WERI-Rb-1 (cell line): Measurements from ENCODE around the gene ILF3.

Experiments used
- DNase-seq: peaks from one replicate; pipeline ENCODE4 v3.0.0-alpha.2; 2020
- H3K27ac ChIP-seq: fragments of 250-450 bp; sonication (Bioruptor Pico); 2 replicates; pipeline ENCODE4 v1.5.1; 2020; ENCODE audit warnings: mild to moderate bottlenecking, moderate library complexity
- H3K27me3 ChIP-seq: fragments of 250-450 bp; sonication (Bioruptor Pico); 2 replicates; pipeline ENCODE4 v1.5.1; 2021; ENCODE audit warnings: mild to moderate bottlenecking, low read depth, moderate library complexity; ENCODE audit not compliant: insufficient read depth, severe bottlenecking
- H3K36me3 ChIP-seq: fragments of 250-450 bp; sonication (Bioruptor Pico); 2 replicates; pipeline ENCODE4 v1.5.1; 2020; ENCODE audit warnings: mild to moderate bottlenecking, moderate library complexity
- H3K4me3 ChIP-seq: 2 replicates; pipeline ENCODE4 v1.5.1; 2011; ENCODE audit warnings: low read depth, mild to moderate bottlenecking, control low read depth, low read length
- H3K9me3 ChIP-seq: fragments of 250-450 bp; sonication (Bioruptor Pico); 2 replicates; pipeline ENCODE4 v1.5.1; 2021; ENCODE audit warnings: mild to moderate bottlenecking, moderate library complexity; ENCODE audit not compliant: severe bottlenecking
- CTCF ChIP-seq: IDR thresholded peaks from 2 replicates; pipeline ENCODE4 v1.5.1; 2011; ENCODE audit warnings: low read depth, mild to moderate bottlenecking, control low read depth, inconsistent platforms, low read length

The ILF3 gene

DNA sequence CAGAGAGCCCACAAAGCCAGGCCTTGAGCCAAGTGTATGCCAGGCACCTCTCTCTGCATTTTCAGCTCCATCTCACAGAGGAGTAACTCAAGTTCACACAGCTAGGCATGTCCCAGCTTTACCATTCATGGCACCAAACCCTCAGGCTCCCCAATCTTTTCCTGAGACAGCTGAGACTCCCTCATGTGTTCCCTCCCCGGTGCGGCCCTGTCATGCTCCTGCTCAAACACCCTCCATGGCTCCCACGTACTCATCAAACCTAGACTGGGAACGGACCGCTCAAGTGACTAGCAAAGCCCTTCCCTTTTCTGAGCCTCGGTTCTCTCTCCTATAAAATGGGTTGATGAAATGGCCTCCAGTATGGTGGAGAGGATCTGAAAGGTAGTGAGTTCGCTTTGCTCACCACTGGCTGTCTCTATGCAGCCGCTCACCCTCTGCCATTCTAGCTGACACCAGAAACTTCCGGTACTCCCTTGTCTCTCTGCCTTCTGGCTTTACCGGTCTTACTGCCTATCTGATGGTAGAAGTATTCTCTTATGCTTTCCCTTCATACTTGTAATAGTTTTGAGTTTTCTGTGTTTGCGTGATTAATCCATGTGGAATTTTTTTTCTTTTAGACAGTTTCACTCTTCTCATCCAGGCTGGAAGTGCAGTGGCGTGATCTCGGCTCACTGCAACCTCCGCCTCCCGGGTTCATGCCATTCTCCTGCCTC, 36.6 kb upstream of the ILF3 start:
- Histone ChIP-seq H3K4me3 (no peak overlapping the region), H3K36me3 (no peaks in the 10 kb centered on the region), H3K27me3 (no peaks in the 10 kb centered on the region), H3K27ac (no peak overlapping the region), H3K9me3 (no peaks in the 10 kb centered on the region)
- no peak for TF ChIP-seq CTCF
- DNase-seq: no peak

GRCh38 chr19:10618846-10619245, 35.3 kb upstream of the ILF3 start:
- Histone ChIP-seq H3K27ac (no peak overlapping the region), H3K36me3 (no peaks in the 10 kb centered on the region), H3K9me3 (no peaks in the 10 kb centered on the region), H3K4me3 (no peak overlapping the region), H3K27me3 (no peaks in the 10 kb centered on the region)
- no peak for DNase-seq
- no peak for TF ChIP-seq CTCF

- no peak for DNase-seq
- H3K4me3 ChIP-seq: no peak overlapping the region
- H3K9me3 ChIP-seq: no peaks in the 10 kb centered on the region
- H3K27me3 ChIP-seq: no peaks in the 10 kb centered on the region
- TF ChIP-seq CTCF: no peak
- no peak overlapping the region for H3K27ac ChIP-seq
- no peaks in the 10 kb centered on the region for H3K36me3 ChIP-seq
Observed at GRCh38 chr19:10620786-10621185, 33.4 kb upstream of the ILF3 start.

DNA sequence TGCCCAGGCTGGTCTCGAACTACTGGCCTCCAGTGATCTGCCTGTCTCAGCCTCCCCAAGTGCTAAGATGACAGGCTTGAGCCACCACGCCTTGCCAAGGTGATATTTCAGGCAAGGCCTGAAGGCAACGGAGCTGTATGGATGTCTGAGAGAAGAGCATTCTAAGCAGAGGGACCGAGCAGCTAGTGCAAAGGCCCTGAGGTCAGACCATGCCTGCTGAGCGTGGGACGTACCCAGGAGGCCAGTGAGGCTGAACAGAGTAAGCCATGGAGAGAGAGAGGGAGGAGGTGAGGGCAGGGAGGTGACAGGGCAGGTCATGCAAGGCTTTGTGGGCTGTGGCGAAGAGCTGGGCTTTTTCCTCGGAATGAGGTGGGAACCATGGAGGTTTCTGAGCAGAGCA, 32.2 kb upstream of the ILF3 start:
- no peak for TF ChIP-seq CTCF
- peaks cover 1% of the 10 kb centered on the region; the same call in 1 of the 2 replicates for H3K36me3 ChIP-seq
- no peak overlapping the region for H3K27ac ChIP-seq
- H3K4me3 ChIP-seq: no peak overlapping the region
- H3K27me3 ChIP-seq: no peaks in the 10 kb centered on the region
- no peaks in the 10 kb centered on the region for H3K9me3 ChIP-seq
- no peak for DNase-seq

- no peak for DNase-seq
- Histone ChIP-seq H3K27ac (peak overlapping the region; percentile 86), H3K36me3 (peaks cover 20% of the 10 kb centered on the region), H3K9me3 (no peaks in the 10 kb centered on the region), H3K4me3 (peak overlapping the region; percentile 62; the same call in 1 of the 2 replicates), H3K27me3 (no peaks in the 10 kb centered on the region)
- no peak for TF ChIP-seq CTCF
Observed at GRCh38 chr19:10624585-10624984, 29.6 kb upstream of the ILF3 start.
